ENCODE data around the gene ASIC3. TPM values are rescaled to one million over a fixed set of nuclear protein-coding genes. Genes with fewer than 3 reads are reported as not detected.

The ASIC3 gene
- total RNA-seq, 4 donors from 2014 or later, result 2.6 to 4.3 (median 3.1) TPM

- WGBS, 2 donors (ENCODE audit: low coverage in 1 of 2), result 49 to 72% methylated on average over 4 to 8 of the region's 8 CpGs
- peaks cover 28% of the 10 kb centered on the region for H3K27me3 ChIP-seq
- H3K4me3 ChIP-seq, result no peak overlapping the region
- H3K27ac ChIP-seq, result no peak overlapping the region
- H3K4me1 ChIP-seq, result peaks cover 29 to 53% (median 34%) of the 10 kb centered on the region in 4 donors
- TF ChIP-seq POLR2A (IDR thresholded peaks at IDR 0.05) (no peak), POLR2AphosphoS5 (IDR thresholded peaks at IDR 0.05) (peak in 1 of 3 donors; percentile 6), CTCF (IDR thresholded peaks at IDR 0.05) (no peak), EP300 (IDR thresholded peaks at IDR 0.05; ENCODE audit: low read depth) (no peak)
- intact Hi-C loops (cut with DNase I; ENCODE audit: low total_unique reads), result no loop called here
- in situ Hi-C loops (cut with MboI; ENCODE audit: low pct_ligation_motif_present in 1 of 4, low pct_unique_long_range_greater_than_20kb in 1 of 4, low sequenced_read_pairs in 3 of 4), result no loop called here
- no peaks in the 10 kb centered on the region for H3K9me3 ChIP-seq
- peak; percentile 49 for DNase-seq
- H3K36me3 ChIP-seq, result no peaks in the 10 kb centered on the region
Measured at GRCh38 chr7:151014950-151015349, 33.4 kb upstream of the ASIC3 start.

- Histone ChIP-seq H3K27ac (no peak overlapping the region), H3K4me1 (peaks cover 29 to 46% (median 34%) of the 10 kb centered on the region in 4 donors), H3K4me3 (no peak overlapping the region), H3K27me3 (peaks cover 38% of the 10 kb centered on the region), H3K36me3 (no peaks in the 10 kb centered on the region), H3K9me3 (no peaks in the 10 kb centered on the region)
- intact Hi-C loops (cut with DNase I; ENCODE audit: low total_unique reads) (no loop called here), in situ Hi-C loops (cut with MboI; ENCODE audit: low pct_ligation_motif_present in 1 of 4, low pct_unique_long_range_greater_than_20kb in 1 of 4, low sequenced_read_pairs in 3 of 4) (no loop called here)
- TF ChIP-seq POLR2AphosphoS5 (IDR thresholded peaks at IDR 0.05) (no peak), CTCF (IDR thresholded peaks at IDR 0.05) (no peak), POLR2A (IDR thresholded peaks at IDR 0.05) (no peak), EP300 (IDR thresholded peaks at IDR 0.05; ENCODE audit: low read depth) (no peak)
- DNase-seq, result no peak
- WGBS, 2 donors (ENCODE audit: low coverage in 1 of 2), result 89% methylated on average over 5 of the region's 5 CpGs; no CpG with 5 or more reads in 1 of the 2 donors
Measured at GRCh38 chr7:151015967-151016366, 32.4 kb upstream of the ASIC3 start.

GRCh38 chr7:151016505-151016904 lies 31.8 kb upstream of the ASIC3 start:
- Histone ChIP-seq H3K27ac (no peak overlapping the region), H3K27me3 (peaks cover 43% of the 10 kb centered on the region), H3K4me1 (peaks cover 29 to 42% (median 34%) of the 10 kb centered on the region in 4 donors), H3K36me3 (no peaks in the 10 kb centered on the region), H3K4me3 (no peak overlapping the region), H3K9me3 (no peaks in the 10 kb centered on the region)
- WGBS, 2 donors (ENCODE audit: low coverage in 1 of 2), result 92 to 96% methylated on average over 4 to 8 of the region's 8 CpGs
- no peak for DNase-seq
- TF ChIP-seq CTCF (IDR thresholded peaks at IDR 0.05) (no peak), POLR2AphosphoS5 (IDR thresholded peaks at IDR 0.05) (no peak), EP300 (IDR thresholded peaks at IDR 0.05; ENCODE audit: low read depth) (no peak), POLR2A (IDR thresholded peaks at IDR 0.05) (no peak)
- intact Hi-C loops (cut with DNase I; ENCODE audit: low total_unique reads), result no loop called here
- in situ Hi-C loops (cut with MboI; ENCODE audit: low pct_ligation_motif_present in 1 of 4, low pct_unique_long_range_greater_than_20kb in 1 of 4, low sequenced_read_pairs in 3 of 4), result no loop called here

- Histone ChIP-seq H3K9me3 (no peaks in the 10 kb centered on the region), H3K4me1 (peaks cover 26 to 39% (median 33%) of the 10 kb centered on the region in 4 donors), H3K27ac (no peak overlapping the region), H3K36me3 (no peaks in the 10 kb centered on the region), H3K27me3 (peaks cover 44% of the 10 kb centered on the region), H3K4me3 (no peak overlapping the region)
- WGBS, 2 donors (ENCODE audit: low coverage in 1 of 2), result 80 to 87% methylated on average over 5 to 15 of the region's 15 CpGs
- in situ Hi-C loops (cut with MboI; ENCODE audit: low pct_ligation_motif_present in 1 of 4, low pct_unique_long_range_greater_than_20kb in 1 of 4, low sequenced_read_pairs in 3 of 4), result no loop called here
- TF ChIP-seq CTCF (IDR thresholded peaks at IDR 0.05) (no peak), POLR2AphosphoS5 (IDR thresholded peaks at IDR 0.05) (no peak), POLR2A (IDR thresholded peaks at IDR 0.05) (no peak), EP300 (IDR thresholded peaks at IDR 0.05; ENCODE audit: low read depth) (no peak)
- no peak for DNase-seq
- intact Hi-C loops (cut with DNase I; ENCODE audit: low total_unique reads), result no loop called here
Measured at GRCh38 chr7:151016942-151017341, 31.4 kb upstream of the ASIC3 start.

Measured in transverse colon (tissue), 4 donors.